Esophagus muscularis mucosa (tissue), 2 donors: ENCODE results near the gene GPR179.

Experiments
- EP300 ChIP-seq: sonication (generic); formaldehyde crosslinking; IDR thresholded peaks from one replicate; pipeline ENCODE4 v1.6.1; 2017; ENCODE audit warnings: antibody characterized with exemption
- POLR2A ChIP-seq: fragments of 450-650 bp; IDR thresholded peaks from one replicate; pipeline ENCODE4 v1.6.1; 2017; ENCODE audit warnings: antibody characterized with exemption, moderate library complexity, mild to moderate bottlenecking, low read depth

DNA sequence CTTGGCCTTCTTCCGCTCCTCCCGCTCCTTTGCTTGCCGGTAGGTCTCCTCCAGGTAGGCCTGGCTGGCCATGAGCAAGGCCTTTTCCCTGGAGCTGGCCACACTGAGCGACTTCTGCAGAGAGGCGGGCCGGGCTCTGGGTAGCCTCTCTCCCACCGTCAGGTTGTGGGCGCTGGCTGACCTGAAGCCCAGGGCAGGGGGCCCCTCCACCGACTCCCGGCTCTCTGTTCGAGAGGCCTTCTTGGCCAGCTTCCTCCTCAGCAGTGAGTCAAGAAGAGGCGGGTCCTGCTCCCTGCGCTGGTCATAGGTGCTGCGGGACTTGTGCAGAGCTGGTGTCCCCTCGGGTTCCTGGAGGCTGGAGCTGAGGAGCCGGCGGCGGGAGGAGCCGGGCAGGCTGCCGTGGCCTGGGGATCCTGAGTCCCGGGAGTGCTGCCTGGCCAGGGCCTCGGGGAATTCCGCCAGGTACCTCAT, 12.8 kb downstream of the GPR179 start:
- TF ChIP-seq EP300 (no peak), POLR2A (no peak)
